ENCODE data around the gene ELMO1.

Gene ELMO1

DNA sequence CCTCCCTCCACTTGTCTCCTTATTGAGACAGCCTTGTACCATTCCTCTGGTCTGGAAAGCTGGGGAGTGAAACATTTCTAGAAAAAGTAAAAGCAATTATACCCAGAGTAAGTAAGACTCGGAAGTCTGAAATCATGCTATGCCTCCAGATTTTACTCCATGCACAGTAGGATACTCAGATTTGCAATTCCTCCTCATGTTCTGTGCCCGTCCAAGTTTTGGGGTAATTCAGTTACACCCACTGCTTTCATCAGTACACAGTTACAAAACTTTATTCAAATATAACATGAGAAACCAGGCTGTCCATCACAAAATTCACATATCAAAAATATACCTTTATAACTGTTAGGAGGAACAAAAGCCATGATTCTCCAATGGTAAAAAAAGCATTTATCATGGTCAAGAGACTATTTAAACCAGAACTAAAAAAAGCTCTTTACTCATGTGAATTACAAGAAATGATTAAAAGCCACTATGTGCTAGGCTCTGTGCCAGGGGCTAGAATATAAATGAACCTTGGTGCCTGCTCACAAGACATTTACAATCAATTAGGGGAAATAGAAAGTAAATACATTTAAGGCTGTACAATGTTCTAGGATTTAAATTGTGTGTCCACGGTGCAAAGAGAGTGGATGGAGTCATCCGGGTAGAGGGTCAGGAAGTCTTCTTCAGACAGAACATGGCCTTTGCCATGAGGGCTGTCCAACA is 320.2 kb downstream of the ELMO1 start:
- ChIA-PET POLR2A (no interaction called here), CTCF (no interaction called here)
- TF ChIP-seq, protein P1, sequence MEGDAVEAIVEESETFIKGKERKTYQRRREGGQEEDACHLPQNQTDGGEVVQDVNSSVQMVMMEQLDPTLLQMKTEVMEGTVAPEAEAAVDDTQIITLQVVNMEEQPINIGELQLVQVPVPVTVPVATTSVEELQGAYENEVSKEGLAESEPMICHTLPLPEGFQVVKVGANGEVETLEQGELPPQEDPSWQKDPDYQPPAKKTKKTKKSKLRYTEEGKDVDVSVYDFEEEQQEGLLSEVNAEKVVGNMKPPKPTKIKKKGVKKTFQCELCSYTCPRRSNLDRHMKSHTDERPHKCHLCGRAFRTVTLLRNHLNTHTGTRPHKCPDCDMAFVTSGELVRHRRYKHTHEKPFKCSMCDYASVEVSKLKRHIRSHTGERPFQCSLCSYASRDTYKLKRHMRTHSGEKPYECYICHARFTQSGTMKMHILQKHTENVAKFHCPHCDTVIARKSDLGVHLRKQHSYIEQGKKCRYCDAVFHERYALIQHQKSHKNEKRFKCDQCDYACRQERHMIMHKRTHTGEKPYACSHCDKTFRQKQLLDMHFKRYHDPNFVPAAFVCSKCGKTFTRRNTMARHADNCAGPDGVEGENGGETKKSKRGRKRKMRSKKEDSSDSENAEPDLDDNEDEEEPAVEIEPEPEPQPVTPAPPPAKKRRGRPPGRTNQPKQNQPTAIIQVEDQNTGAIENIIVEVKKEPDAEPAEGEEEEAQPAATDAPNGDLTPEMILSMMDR (IDR thresholded peaks at IDR 0.05; ENCODE audit: control extremely low read depth, extremely low read depth, low read depth, missing control alignments): no peak
- DNase-seq (ENCODE audit: extremely low spot score): no peak

GRCh38 chr7:37119296-37119860 is 329.3 kb downstream of the ELMO1 start:
- CTCF ChIA-PET: interaction anchor here (1.2 kb wide), 1 partner anchor 27 kb away, joined by 3 read pairs; no protein-coding TSS in a partner anchor

GRCh38 chr7:37118004-37118403 is 330.7 kb downstream of the ELMO1 start:
- ChIA-PET POLR2A (no interaction called here), CTCF (no interaction called here)
- no peak for DNase-seq (ENCODE audit: extremely low spot score)
- TF ChIP-seq, protein P1 (IDR thresholded peaks at IDR 0.05; ENCODE audit: control extremely low read depth, extremely low read depth, low read depth, missing control alignments): no peak

More at GRCh38 chr7:37119296-37119860, 329.3 kb downstream of the ELMO1 start:
- TF ChIP-seq, protein P1 (IDR thresholded peaks at IDR 0.05; ENCODE audit: control extremely low read depth, extremely low read depth, low read depth, missing control alignments): no peak
- no peak for DNase-seq (ENCODE audit: extremely low spot score)
- POLR2A ChIA-PET: no interaction called here

DNA sequence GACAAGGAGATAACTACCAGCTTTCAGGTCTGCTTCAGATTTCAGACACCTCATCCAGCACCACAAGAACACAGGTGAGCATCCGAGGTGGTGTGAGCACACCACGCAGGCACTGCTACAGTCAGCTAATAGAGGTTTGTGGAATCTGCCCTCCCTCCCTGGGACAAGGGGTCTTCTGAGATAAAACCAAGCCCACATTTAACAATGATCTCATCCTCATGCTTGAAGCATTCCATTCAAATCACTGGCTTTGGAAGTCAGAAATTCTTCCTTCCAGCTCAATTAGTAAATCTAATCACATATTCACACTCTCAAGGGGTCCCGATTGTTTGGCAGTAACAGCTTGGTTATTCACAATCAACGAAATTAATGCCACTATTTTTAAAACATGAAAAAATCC is 331.4 kb downstream of the ELMO1 start:
- TF ChIP-seq, protein P1 (IDR thresholded peaks at IDR 0.05; ENCODE audit: control extremely low read depth, extremely low read depth, low read depth, missing control alignments): no peak
- ChIA-PET POLR2A (no interaction called here), CTCF (interaction anchor here (1.0 to 1.4 kb wide), 3 partner anchors 10 to 65 kb away, joined by 3 to 6 read pairs (median 4); no protein-coding TSS in a partner anchor)
- no peak for DNase-seq (ENCODE audit: extremely low spot score)

GRCh38 chr7:37116093-37116701 is 332.5 kb downstream of the ELMO1 start:
- POLR2A ChIA-PET: no interaction called here
- CTCF ChIA-PET: interaction anchor here (0.8 to 1.5 kb wide), 6 partner anchors 9 to 67 kb away, joined by 3 to 6 read pairs (median 4); no protein-coding TSS in a partner anchor
- no peak for DNase-seq (ENCODE audit: extremely low spot score)
- TF ChIP-seq, protein P1 (IDR thresholded peaks at IDR 0.05; ENCODE audit: control extremely low read depth, extremely low read depth, low read depth, missing control alignments): no peak

DNA sequence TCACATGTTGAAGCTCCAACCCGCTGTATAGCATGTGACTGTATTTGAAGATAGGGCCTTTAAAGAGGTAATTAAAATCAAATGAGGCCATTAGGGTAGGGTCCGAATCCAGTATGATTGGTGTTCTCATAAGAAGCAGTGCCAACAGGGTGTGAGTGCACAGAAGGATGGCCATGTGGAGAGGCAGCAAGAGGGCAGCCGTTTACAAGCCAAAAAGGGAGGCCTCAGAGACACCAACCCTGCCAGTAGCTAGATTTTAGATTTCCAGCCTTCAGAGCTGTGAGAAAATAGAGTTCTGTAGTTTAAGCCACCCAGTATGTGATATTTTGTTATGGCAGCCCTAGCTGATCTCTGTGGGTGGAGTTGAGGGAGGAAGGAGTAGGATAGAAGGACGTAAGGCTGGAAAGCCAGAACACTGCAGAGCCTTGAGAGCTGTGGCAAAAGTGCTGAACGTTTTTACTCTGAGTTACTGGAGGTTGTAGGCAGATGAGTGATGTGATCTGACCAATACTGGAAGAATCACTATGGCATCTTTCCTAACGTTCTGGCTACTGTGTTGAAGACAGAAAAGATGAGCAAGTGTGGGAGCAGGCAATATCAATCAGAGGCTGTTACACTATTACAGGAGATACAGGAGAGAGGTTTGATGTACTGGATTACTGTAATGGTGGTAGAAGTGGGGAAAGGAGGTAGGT is 334.9 kb downstream of the ELMO1 start:
- DNase-seq (ENCODE audit: extremely low spot score): no peak
- CTCF ChIA-PET: interaction anchor here (1.0 to 1.6 kb wide), 3 partner anchors 11 to 68 kb away, joined by 3 to 4 read pairs (median 3); no protein-coding TSS in a partner anchor
- POLR2A ChIA-PET: no interaction called here
- TF ChIP-seq, protein P1 (IDR thresholded peaks at IDR 0.05; ENCODE audit: control extremely low read depth, extremely low read depth, low read depth, missing control alignments): no peak
